Measurements from ENCODE around the gene PNMA8C.

DNA sequence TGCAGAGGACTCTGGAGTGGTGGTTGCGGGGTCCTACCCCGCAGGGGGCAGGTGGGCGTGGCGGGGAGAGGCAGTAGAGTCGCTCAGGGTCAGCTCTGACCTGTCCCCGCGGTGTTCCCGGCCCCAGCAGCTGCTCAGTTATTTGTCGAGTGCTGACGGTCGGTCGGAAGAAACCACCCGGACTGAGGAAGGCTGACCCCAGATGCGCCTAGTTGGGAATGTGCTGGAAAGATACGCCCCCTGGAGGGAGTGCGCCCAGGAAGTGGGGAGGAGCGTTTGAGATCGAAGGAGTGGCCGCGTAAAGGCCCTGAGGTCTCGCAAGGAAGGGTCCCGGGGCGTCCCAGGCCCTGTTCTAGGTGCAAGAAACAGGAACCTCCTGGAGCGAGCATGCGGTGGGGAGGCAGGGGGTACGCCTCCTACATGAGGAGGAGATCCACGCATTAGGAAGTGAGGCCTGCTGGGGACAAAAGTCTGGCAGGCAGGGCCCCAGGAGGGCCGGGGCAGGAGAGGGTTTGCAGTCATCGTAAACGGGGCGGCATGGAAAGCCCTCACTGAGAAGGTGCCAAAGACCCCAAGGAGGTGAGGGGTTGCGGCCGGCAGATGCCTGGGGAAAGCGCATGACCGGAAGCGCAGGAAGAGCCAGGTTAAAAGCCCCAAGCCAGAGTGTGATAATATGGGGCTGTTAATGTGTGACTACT, 24.5 kb downstream of the PNMA8C start:
- TF ChIP-seq FOXM1 (IDR thresholded peaks at IDR 0.05; ENCODE audit: borderline replicate concordance, low read depth) (no peak), CREB1 (IDR thresholded peaks at IDR 0.05; ENCODE audit: low read depth) (no peak), EP300 (IDR thresholded peaks at IDR 0.05; ENCODE audit: borderline replicate concordance) (no peak), RAD21 (IDR thresholded peaks at IDR 0.05; ENCODE audit: low read depth) (no peak)
- TF ChIP-seq, protein P1, sequence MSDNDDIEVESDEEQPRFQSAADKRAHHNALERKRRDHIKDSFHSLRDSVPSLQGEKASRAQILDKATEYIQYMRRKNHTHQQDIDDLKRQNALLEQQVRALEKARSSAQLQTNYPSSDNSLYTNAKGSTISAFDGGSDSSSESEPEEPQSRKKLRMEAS (IDR thresholded peaks at IDR 0.05) = no peak
- TF ChIP-seq, protein P2, sequence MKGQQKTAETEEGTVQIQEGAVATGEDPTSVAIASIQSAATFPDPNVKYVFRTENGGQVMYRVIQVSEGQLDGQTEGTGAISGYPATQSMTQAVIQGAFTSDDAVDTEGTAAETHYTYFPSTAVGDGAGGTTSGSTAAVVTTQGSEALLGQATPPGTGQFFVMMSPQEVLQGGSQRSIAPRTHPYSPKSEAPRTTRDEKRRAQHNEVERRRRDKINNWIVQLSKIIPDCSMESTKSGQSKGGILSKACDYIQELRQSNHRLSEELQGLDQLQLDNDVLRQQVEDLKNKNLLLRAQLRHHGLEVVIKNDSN (IDR thresholded peaks at IDR 0.05) = no peak

Measured in Ishikawa (cell line).